Posterior cingulate gyrus (tissue), 11 donors: ENCODE results near the gene MYO15B.
A peak's percentile ranks its signal among the peaks of the same experiment; 100 is the strongest.
"Not testable (repeated sequence)": the region's sequence is repeated elsewhere in the genome, so short reads cannot be mapped to it uniquely, and the experiment has no call there.

ENCODE experiments used
- DNase-seq, 10 donors: peaks; one replicate each; pipeline versions ENCODE4 v3.0.0 to v3.0.0-alpha.2; 2020 to 2021; ENCODE audit warnings: mixed read lengths in 3 of 10
- intact Hi-C: fragments of 100-400 bp; cut with DNase I; formaldehyde crosslinking; loops from one replicate; pipeline ENCODE4 v1.15.1; 2023

Gene MYO15B

DNA sequence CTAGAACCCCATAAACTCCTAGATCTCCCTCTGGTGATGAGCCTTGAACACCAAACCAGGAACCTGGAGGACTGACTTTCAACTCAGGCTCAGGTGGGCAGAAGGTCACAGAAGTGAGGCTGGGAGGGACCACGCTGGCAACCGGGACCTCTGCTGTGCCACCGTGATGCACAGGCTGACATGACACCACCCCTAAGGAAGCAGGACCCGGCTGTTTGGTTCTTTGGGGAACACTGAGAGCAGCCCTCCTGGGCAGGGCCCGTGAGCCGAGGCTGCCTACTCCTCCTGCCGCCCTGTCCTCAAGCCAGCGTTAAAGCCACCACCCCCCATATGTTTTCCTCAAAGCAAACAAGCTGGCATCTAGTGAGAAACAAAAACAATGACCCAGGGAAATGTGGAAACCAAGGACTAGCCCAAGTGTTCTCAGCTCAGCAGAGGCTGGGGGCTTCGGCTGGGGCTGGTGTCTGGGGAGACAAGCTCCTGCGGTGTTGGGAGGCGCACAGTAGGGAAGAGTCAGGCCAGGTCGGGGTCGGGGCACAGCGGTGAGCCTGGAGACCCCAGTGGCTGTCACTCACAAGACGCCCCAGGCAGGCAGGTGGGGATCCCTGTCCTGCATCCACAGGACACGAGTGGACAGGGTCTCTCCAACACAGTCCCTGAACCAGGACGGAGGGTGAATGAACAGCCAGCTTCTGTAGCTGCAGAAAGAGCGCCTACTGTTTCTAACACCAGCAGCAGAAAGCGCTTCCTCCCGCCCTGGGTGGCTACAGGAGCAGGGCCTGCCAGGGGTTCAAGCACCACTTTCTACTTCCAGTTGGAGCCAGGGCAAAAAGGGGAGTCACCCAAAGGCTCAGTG is 47.4 kb downstream of the MYO15B start:
- intact Hi-C loops: no loop called here
- DNase-seq: peak in 2 of 10 donors; percentile 43 to 67

DNA sequence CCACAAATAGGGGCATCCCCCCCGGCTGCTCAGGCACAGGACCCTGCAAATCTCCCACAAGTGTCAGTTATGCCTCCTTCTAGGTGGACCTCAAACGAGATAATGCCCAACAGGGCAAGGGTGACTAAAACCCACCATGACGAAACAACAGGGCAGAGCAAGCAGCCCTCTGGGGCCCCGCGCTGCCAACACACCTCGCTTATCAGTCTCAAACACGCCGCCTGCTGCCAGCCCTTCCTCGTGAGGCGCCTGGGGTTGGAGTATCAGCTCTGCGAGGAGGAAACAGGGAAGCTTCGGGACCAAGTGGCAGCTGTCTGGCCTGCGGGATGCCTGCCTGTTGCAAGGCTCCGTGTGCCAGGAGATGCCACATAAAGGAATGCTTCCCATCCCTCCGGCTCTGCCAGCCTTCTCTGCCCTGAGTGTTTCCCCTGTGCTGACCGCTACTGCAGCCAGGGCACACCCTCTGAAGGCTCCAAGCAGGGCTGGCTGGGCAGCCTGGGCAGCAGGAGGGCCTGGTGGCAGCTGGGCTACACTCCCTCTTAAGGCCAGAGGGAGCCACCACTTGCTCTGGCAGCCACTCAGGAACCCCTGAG is 48.1 kb downstream of the MYO15B start:
- intact Hi-C loops: no loop called here

DNA sequence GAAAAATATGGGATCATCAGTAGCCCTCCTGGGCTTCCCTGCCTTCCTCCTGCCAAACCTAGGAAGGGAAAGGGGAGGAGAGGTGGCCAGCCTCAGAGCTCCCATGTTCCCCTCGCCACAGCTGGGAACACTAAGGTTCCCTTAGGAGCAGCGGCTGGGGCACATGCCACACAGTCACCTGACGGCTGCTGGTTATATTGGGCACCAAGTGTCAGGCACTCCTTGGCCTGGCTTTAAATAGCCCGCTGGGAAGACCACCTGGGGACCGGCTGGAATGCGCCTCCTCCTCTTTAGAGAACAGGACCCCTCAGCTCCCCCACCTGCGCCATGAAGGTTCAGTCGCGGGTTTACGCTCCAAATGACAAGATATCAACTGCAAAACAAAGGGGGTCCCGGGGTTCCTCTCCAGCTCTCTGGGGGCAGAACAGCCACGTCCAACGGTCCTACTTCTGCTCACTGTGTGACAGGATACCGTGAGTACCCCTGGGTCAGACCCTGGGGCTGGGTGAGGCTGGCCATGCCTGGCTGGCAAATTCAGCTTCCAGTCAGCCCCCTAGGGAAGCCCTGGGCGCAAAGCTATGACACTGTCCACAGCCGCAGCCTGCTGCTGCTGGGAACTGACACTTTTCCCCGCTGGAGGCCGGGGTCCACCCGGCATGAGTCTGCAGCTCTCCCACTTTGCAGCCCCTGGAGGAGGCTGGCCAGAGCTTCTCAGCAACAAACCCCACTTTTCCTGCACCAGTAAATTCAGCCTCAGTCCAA is 49.0 kb downstream of the MYO15B start:
- peak in 3 of 10 donors; percentile 56 to 82 (median 77) for DNase-seq
- intact Hi-C loops: no loop called here

More for the DNA sequence above, 48.1 kb downstream of the MYO15B start:
- peak in 3 of 10 donors; percentile 49 to 63 (median 60) for DNase-seq

DNA sequence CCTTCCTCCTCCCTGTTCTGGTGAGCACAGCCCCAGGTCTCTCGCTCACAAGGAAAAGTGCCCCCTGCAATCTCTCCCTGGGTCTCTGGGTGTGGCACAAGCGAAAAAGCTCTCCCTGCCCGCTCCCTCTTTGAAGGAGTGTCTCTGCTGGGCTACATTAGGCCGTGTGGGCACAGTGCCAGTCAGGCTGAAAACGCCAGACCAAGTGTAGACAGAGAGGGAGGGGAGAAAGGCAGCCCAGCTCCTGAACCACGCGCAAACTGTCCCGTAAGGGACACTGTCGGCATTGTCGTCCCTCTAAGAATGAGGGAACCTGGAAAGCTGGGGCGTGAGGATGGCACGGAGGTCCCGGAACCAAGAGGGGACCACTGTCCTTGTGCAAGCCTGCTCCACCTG is 49.5 kb downstream of the MYO15B start:
- DNase-seq: peak in 7 of 10 donors; percentile 32 to 91 (median 71)
- intact Hi-C loops: no loop called here

DNA sequence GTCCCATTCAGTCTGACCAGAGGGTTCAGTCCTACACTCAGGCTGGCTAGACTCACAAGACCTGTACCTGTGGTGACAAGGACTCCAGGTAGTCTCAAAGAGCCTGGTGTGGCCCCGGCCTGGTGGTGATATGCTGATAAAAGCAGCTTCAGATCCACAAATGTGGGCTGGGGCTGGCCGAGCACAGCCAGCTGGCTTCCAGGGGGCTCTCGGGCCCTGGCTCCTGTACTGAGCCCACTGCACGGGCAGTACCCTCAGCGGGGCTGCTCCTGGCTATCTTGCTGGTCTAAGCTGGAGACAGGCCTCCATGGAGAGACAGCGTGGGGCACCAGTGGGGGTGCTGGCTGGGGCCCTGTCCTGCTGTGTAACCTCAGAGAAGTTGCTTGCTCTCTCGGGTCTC is 50.0 kb downstream of the MYO15B start:
- peak in 2 of 10 donors; percentile 49 to 72 for DNase-seq
- intact Hi-C loops: no loop called here

DNA sequence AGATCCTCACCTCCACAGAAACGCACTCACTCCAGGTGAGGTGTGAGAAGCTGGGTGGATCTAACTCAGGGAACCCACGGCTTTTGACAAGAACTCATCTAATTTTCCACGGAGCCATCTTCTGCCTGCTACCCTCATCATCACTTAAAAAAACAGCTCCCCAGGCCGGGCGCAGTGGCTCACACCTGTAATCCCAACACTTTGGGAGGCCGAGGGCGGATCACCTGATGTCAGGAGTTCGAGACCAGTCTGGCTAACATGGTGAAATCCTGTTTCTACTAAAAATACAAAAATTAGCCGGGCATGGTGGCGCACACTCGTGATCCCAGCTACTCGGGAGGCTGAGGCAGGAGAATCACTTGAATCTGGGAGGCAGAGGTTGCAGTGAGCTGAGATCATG is 50.4 kb downstream of the MYO15B start:
- DNase-seq, intact Hi-C loops: not testable (repeated sequence)

DNA sequence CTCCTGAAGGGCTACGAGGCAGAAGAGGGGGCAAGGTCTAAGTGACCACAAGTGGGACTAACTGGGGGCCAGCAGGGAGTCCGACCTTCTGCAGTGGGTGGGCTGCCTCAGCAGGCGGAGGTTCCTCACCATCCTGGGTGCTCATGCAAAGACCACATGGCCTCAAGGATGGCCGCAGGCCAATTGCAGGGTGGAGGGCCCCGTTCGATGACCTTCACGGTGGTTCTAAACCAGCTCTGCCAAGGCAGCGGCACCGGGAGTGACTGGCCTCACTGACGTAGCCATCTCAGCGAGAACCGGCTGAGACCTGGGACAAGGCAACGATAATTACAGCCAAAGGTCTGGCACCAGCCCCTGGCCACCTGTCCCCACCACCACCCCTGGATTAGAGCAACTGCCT is 51.3 kb downstream of the MYO15B start:
- intact Hi-C loops: no loop called here
- DNase-seq: peak in 3 of 10 donors; percentile 63 to 86 (median 71)

DNA sequence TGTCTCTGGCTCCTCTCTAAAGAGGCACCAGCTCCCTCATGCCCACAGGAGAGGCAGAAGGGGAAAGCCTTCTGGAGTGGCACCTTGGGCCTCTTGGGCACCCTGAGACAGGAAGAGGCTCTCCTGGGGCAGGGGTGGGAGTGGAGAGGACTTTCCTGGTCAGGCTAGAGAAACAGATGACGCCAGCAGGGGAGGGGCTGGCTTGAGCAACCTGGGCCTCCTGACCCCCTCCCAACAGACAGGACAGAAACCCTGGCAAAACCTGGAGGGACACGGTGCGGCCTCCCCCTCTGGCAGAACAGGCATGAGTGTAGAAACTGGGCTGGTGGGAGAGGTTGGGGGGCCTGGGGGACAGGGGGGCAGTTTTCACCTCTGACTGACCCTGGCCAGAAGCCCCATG is 51.7 kb downstream of the MYO15B start:
- DNase-seq: no peak
- intact Hi-C loops: no loop called here

DNA sequence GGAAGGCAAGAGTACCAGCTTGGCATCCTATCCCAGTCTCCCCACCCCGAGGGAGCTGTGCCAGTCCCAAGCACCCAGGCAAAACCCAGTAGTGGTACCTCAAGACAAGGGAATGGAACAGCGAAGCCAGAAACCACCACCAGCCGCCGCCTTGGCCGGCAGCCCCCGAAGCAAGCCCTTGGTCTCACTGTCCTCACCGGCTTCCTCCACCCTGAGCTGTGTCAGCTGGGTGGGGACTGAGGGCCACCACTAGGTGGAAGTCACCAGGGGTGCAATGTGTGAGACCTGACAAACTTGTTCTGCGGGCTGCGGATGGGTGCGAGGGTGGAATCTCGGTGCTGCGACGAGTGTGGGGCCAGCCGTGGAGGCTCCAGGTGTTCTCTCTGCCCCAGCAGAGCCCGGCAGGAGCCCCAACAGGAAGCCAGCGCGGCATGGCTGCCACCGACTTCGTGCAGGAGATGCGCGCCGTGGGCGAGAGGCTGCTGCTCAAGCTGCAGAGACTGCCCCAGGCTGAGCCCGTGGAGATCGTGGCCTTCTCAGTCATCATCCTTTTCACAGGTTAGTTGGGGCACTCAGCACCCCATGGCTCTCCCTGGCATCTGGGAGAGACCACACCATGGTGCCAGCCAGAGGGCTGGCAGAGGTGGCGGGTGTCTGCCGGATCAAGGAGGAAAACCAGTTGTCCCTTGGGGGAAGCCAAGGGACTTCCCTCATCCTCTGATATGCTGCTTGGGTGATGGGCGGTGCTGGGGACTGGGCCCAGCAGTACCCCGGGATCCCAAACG is 52.4 kb downstream of the MYO15B start:
- intact Hi-C loops: no loop called here

DNA sequence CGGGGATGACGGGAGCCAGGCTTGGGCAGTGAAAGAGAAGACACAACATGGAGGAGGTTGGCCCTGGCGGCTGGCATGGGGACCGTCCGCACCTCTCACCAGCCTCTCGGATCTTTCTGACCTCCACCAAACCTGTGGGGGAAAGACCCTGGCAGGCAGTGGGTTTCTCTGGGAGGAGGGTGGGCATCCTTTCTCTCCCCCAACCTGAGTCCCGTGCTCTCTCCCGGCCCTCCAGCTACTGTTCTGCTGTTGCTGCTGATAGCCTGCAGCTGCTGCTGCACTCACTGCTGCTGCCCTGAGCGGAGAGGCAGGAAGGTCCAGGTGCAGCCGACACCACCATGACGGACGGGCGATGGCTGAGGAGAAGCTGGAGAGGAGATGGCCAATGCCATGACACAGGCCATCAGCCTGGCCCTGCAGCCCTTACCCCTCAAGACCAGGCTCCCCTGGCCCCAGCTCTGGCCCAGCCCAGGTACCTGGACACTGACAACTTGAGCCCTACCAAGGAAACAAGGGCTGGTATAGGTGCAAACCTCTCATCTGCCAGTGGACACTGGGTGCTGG is 53.0 kb downstream of the MYO15B start:
- peak in 3 of 10 donors; percentile 65 to 80 (median 73) for DNase-seq
- intact Hi-C loops: no loop called here

More for the DNA sequence above, 52.4 kb downstream of the MYO15B start:
- peak in 3 of 10 donors; percentile 58 to 78 (median 77) for DNase-seq

DNA sequence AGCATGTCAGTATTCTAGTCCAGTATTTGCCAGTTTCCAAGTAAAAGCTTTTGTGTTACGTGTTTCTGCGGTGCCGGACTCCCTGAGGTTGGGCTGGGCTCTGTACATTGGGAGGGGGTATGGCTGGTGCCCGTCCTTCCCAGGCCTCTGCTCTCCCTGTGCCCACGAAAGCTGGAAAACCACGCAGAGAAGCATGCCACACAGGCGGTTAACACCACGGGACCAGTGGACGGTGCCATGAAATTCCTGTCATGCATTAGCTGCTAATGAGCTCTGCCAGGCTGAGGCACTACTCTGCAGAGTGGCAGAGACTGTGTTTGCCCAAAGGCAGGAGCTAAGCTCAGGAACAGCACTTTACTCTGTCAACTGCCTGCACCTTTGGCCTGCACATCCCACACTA is 53.7 kb downstream of the MYO15B start:
- DNase-seq: peak in 3 of 10 donors; percentile 63 to 82 (median 73)
- intact Hi-C loops: no loop called here

DNA sequence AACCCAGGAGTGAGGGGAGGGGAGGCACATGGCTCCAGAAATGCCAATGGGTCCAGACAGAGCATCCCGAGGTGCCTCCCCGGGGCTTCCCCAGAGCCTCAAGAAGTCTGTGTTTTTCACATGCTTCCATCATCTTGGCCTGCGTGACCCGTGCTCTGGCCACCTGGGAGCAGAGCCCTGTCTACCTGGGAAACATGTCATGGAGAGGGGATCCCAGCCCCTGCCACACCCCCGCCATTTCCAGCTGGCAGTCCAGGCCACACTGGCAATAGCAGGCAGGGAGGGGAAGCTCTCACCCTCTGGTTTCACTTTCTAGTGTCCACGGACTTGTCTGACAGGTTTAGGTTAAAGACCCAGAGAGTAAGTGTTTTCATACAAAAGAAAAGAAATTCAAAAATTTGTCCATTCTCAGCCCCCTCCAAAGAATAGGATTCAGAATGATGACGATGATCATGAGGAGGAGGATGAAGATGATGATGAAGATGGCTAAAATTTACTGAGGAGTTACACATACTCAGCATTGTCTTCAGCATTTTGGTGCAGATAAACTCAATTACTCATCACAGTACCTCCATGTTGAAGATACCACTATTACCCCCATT is 54.7 kb downstream of the MYO15B start:
- DNase-seq: peak in 2 of 10 donors; percentile 59 to 80

DNA sequence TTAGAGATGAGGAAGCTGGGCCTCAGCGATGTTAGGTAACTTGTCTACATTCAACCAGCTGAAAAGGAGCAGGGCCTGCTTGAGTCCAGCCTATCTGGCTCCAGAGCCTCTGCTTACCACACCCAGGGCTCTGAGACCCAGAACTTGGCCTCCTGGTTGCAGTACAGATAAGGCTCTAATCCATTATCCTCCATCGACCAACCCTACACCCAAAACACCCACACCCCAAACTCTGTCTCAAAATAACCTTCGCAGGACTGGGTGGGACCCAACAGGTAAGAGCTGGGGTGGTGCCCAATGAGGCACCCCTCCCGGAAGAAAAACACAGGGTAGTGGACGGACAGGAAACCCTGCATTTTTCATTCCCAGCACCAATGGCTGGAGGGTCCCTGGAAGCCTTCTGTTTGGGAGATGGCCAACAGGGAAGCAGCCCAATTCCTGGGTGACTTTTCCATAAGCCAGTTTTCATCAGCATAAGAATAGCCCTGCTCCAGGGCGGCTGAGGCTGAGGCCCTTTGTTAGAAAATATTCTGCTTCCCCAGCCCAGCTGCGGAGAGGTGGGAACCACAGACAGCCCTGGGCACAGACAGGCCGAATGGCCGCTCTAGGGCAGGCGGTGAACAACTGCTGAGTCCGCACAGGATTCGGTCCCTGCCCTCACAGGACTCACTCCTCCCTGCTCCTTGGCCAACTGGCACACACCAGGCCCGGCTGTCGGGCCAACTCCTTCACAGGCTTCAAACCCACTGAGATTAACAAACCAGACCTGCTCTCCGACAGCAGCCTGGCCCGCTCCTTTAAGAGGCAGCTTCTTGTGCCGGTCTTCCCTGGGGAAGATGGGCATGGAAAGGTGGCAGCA is 55.4 kb downstream of the MYO15B start:
- peak in 3 of 10 donors; percentile 68 to 84 (median 82) for DNase-seq
- intact Hi-C loops: no loop called here

More for the DNA sequence above, 54.7 kb downstream of the MYO15B start:
- intact Hi-C loops: no loop called here

DNA sequence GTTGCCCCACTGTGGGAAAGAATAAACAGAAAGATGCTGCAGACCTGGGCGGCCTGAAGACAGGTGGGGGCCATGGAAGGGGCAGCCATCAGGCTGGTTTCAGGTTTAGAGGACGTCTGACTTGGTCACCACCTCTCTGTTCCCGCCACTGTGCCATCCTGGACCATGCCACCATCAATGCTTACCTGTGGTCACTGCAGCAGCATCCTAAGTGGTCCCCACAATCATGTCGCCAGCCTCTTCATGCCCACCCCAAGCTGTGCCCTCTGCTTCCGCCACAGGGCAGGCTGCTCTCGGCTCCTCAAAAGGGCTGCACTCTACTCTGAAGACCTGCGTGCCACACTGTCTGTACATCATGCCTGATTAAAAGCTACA is 56.0 kb downstream of the MYO15B start:
- intact Hi-C loops: no loop called here
- peak in 2 of 10 donors; percentile 64 to 67 for DNase-seq

DNA sequence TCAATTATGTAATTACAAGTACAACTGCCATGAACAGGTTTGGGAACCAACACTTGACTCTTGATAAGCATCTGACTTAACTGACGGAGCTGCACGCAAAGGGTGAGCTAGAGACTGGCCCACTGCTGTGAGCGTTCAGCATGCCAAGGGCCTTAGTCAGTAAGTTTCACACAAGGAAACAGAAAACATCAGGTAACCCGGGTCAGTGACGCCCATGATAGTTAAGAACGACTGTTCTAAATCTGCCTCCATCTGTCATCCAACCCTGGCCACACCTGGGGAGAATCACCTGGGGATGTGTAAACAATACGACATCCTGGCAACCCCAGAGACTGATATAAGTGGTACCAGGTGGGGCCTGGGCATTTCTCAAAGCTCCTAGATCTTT is 57.9 kb downstream of the MYO15B start:
- DNase-seq: peak in 2 of 10 donors; percentile 14 to 15

DNA sequence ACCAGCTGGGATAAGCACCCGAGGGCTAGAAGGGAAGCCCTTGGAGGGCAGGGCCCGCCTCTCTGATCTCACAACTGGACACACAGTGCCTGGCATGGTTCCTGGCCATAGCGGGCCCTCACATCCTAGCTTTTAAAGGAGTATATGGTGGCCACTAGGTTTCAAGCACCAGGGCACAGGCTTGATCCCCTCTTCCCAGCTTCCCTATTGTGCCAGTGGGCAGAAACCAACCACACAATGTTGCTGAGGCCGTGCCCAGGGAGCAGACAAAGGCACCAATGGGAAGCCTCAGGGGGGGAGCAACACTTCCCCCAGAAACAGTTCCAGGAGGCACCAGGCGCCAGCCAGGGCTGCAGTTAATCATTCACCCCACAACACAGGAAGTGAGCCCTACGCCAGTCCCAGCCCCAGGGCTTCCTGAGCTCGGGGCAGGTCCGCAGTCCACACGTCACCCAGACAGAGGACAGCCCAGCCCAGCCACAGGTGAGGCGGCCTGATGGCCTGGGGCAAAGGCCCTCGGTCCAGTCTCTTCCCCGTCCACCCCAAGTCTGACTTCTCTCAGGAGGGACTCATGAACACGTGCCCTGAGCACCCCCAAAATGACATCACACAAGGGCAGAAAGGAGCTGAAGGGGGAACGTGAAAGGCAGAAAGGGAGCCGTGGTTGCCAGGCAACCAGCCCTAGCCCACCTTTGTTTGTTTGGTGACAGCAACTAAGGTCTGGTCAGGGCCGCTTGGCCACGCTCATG is 58.5 kb downstream of the MYO15B start:
- peak; percentile 64 to 97 (median 82) for DNase-seq

More for the DNA sequence above, 57.9 kb downstream of the MYO15B start:
- intact Hi-C loops: no loop called here

DNA sequence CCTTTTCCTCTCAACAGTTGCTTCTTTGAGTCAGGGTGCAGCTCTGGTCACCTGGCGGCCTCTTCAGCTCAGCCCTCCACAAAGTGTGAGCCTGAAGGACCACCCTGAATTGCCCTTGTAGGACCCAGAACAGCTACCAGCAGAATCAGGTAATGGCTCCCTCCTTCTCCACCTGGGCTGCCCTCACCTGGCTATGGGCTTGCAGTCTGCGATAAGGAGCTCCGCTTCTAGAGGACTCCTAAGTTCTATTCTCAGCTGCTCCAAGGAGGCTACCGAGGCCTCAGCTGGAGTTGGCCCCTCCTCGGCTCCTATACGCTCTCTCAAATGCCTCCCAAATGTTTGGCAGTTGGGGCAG is 59.0 kb downstream of the MYO15B start:
- intact Hi-C loops: no loop called here
- peak in 2 of 10 donors; percentile 2 to 19 for DNase-seq

More for the DNA sequence above, 58.5 kb downstream of the MYO15B start:
- intact Hi-C loops: no loop called here

DNA sequence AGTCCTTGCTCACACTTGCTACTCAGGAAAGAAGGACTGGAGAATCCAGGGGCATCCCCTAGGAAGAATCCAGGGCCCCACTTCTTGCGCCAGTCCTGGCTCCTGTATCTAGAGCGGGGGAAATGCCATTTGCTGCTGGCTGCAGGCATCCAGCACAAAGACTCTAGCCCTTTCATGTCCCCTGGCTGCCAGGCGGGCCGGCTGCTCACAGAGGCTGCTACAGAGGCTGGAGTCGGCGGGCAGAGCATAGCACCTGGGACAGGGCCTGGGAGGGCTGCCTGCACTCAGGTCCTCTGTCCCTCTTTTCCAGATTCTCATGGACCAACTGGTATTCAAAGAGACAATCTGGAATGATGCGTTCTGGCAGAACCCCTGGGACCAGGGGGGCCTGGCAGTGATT is 59.5 kb downstream of the MYO15B start:
- intact Hi-C loops: no loop called here
- peak in 3 of 10 donors; percentile 54 to 83 (median 70) for DNase-seq
